Measurements from ENCODE around the gene BRSK2.

The BRSK2 gene

GRCh38 chr11:1393038-1393710 is 3.4 kb downstream of the BRSK2 start:
- ATAC-seq, result no peak
- TF ChIP-seq CSDC2 (CRISPR knock-in tag; IDR thresholded peaks at IDR 0.05), result no peak
- TF ChIP-seq, protein P1, sequence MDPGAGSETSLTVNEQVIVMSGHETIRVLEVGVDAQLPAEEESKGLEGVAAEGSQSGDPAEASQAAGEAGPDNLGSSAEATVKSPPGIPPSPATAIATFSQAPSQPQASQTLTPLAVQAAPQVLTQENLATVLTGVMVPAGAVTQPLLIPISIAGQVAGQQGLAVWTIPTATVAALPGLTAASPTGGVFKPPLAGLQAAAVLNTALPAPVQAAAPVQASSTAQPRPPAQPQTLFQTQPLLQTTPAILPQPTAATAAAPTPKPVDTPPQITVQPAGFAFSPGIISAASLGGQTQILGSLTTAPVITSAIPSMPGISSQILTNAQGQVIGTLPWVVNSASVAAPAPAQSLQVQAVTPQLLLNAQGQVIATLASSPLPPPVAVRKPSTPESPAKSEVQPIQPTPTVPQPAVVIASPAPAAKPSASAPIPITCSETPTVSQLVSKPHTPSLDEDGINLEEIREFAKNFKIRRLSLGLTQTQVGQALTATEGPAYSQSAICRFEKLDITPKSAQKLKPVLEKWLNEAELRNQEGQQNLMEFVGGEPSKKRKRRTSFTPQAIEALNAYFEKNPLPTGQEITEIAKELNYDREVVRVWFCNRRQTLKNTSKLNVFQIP (CRISPR knock-in tag; IDR thresholded peaks at IDR 0.05; ENCODE audit: borderline replicate concordance, low read depth), result no peak
- TF ChIP-seq TCF4 (CRISPR knock-in tag; IDR thresholded peaks at IDR 0.05; ENCODE audit: borderline replicate concordance), result no peak
- TF ChIP-seq ZNF8 (CRISPR knock-in tag; IDR thresholded peaks at IDR 0.05), result no peak
- TF ChIP-seq ZC3H10 (CRISPR knock-in tag; IDR thresholded peaks at IDR 0.05), result no peak
- no peak for TF ChIP-seq CSRNP3 (CRISPR knock-in tag; IDR thresholded peaks at IDR 0.05)
- no peak for TF ChIP-seq ZNF70 (CRISPR knock-in tag; IDR thresholded peaks at IDR 0.05)
- TF ChIP-seq GLIS3 (CRISPR knock-in tag; IDR thresholded peaks at IDR 0.05), result no peak

DNA sequence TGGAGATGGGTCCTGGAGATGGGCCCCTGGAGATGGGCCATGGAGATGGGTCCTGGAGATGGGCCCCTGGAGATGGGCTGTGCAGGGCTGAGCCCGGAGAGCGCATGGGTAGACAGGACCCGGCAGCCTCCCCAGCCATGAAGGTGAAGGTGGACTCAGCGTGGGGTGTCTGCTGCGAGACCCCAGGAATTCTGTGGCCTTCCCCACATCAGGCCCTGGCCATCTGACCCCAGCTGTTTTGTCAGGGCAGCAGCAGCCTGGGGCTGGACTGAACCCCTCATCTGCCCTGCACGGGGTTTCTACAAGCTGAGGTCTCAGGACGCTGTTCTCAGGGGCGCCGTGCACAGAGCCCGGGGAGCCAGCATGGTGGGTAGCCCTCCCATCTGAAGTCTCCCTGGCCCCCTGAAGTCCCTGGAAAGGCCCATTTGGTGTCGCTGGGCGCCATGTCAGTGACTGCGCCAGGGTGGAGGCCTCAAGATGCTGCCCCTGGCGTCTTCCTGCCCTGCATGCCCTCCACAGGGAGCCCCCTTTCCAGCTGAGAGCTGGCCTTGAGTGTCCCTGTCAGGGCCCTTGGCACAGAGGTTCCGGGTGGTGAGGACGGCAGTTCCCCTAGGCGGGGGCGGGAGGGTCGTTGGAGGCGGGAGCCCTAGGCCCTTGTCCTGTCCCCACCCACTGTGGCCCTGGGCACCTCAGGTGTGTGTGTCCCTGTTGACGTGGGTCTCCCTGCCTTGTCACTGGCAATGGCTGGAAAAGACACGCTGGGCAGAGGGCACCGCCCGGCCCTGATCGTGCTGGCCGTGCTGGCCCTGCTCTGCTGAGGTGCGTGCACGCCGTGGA is 5.4 kb downstream of the BRSK2 start:
- ATAC-seq, result no peak
- TF ChIP-seq ZC3H10 (CRISPR knock-in tag; IDR thresholded peaks at IDR 0.05) (no peak), ARNTL (CRISPR knock-in tag; IDR thresholded peaks at IDR 0.05; ENCODE audit: borderline replicate concordance, low read depth) (no peak), TSHZ2 (CRISPR knock-in tag; IDR thresholded peaks at IDR 0.05) (no peak)

DNA sequence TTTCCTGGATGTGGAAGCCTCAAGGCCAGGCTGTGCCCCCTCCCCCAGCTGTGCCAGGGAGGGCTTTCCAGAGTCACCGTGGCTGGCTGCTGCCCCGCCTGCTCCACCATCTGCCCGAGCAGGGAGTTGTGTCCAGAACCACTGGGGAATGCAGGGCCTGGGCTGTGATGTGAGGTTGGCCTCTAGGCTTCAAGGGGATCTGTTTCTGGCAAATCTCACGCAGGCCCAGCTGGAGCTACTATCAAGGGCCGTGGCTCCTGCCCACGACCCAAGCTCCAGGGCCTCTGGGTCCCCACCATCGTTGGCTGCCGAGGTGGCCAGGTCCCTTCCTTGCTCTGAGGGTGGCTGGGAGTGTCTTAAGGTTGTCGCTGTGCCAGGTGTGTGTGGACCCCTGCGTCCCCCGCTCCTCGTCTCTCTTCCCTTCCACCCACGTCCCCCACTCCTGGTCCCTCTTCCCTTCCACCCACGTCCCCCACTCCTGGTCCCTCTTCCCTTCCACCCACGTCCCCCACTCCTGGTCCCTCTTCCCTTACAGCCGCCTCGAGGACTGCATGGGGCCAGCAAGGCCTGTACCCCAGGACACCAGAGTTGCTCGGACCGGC is 6.1 kb downstream of the BRSK2 start:
- no peak for ATAC-seq
- no peak for TF ChIP-seq CREB5 (CRISPR knock-in tag; IDR thresholded peaks at IDR 0.05; ENCODE audit: low read depth)
- TF ChIP-seq ARNTL (CRISPR knock-in tag; IDR thresholded peaks at IDR 0.05; ENCODE audit: borderline replicate concordance, low read depth), result no peak
- TF ChIP-seq OSR1 (CRISPR knock-in tag; IDR thresholded peaks at IDR 0.05), result no peak
- TF ChIP-seq CSRNP3 (CRISPR knock-in tag; IDR thresholded peaks at IDR 0.05), result no peak
- no peak for TF ChIP-seq BACH2 (CRISPR knock-in tag; IDR thresholded peaks at IDR 0.05; ENCODE audit: borderline replicate concordance)

GRCh38 chr11:1396375-1396841 is 6.7 kb downstream of the BRSK2 start:
- TF ChIP-seq CSDC2 (CRISPR knock-in tag; IDR thresholded peaks at IDR 0.05) (no peak), ZNF8 (CRISPR knock-in tag; IDR thresholded peaks at IDR 0.05) (no peak), OSR1 (CRISPR knock-in tag; IDR thresholded peaks at IDR 0.05) (no peak)
- no peak for ATAC-seq

Data from SK-N-SH treated with all-trans-retinoic acid at 6 μM for 48 hours (cell line).